SK-MEL-5 (cell line): Measurements from ENCODE around the gene MESP2. TPM values are rescaled to one million over a fixed set of nuclear protein-coding genes. Genes with fewer than 3 reads are reported as not detected.
"Not testable (repeated sequence)": the region's sequence is repeated elsewhere in the genome, so short reads cannot be mapped to it uniquely, and the experiment has no call there.

Source experiments
- DNase-seq: peaks from one replicate; pipeline ENCODE4 v3.0.0-alpha.2; 2016; ENCODE audit warnings: low read depth, low spot score
- in situ Hi-C: cut with HindIII; loops from 2 replicates; pipeline ENCODE4 v1.10.0; 2016; ENCODE audit warnings: low sequenced_read_pairs, high pct_unique_total_duplicates, low pct_unique_long_range_greater_than_20kb
- total RNA-seq: library from RNA; depleted of rRNA; stranded (reverse); fragments of >200 nt; shearing (Covaris generic); gene quantifications from 2 replicates; pipeline ENCODE4 v1.2.3, GENCODE V29; 2014

MESP2 gene
- total RNA-seq, 1 experiment from 2014 or later: 0.13 TPM

- in situ Hi-C loops: loop anchor here (25.0 kb wide), 1 partner anchor 92 kb away; no protein-coding TSS in a partner anchor
- DNase-seq: no peak
These were observed 6.1 kb upstream of the MESP2 start for GRCh38 chr15:89770041-89770440.

GRCh38 chr15:89772932-89773583 lies 3.1 kb upstream of the MESP2 start:
- in situ Hi-C loops: loop anchor here (25.0 kb wide), 1 partner anchor 89 kb away; no protein-coding TSS in a partner anchor
- DNase-seq: peak; percentile 36

GRCh38 chr15:89774492-89774891 lies 1.6 kb upstream of the MESP2 start:
- in situ Hi-C loops: loop anchor here (25.0 kb wide), 1 partner anchor 88 kb away; no protein-coding TSS in a partner anchor
- DNase-seq: peak; percentile 81

GRCh38 chr15:89775815-89776214 lies 317 bp upstream of the MESP2 start:
- in situ Hi-C loops: no loop called here
- no peak for DNase-seq

GRCh38 chr15:89777073-89777751 lies 1.1 kb downstream of the MESP2 start:
- no peak for DNase-seq
- in situ Hi-C loops: no loop called here

- DNase-seq: no peak
- in situ Hi-C loops: no loop called here
These were observed 1.7 kb downstream of the MESP2 start for GRCh38 chr15:89777782-89778380.

GRCh38 chr15:89778861-89779260 lies 2.7 kb downstream of the MESP2 start:
- DNase-seq: no peak
- in situ Hi-C loops: no loop called here

GRCh38 chr15:89780601-89781000 lies 4.5 kb downstream of the MESP2 start:
- in situ Hi-C loops: no loop called here
- no peak for DNase-seq

- no peak for DNase-seq
- in situ Hi-C loops: no loop called here
These were observed 4.9 kb downstream of the MESP2 start for GRCh38 chr15:89781055-89781454.

GRCh38 chr15:89781891-89782618 lies 5.9 kb downstream of the MESP2 start:
- in situ Hi-C loops: no loop called here
- DNase-seq: no peak

GRCh38 chr15:89782619-89782950 lies 6.5 kb downstream of the MESP2 start:
- in situ Hi-C loops, DNase-seq: not testable (repeated sequence)

GRCh38 chr15:89783111-89783860 lies 7.2 kb downstream of the MESP2 start:
- in situ Hi-C loops: no loop called here
- DNase-seq: no peak

- DNase-seq: no peak
- in situ Hi-C loops: no loop called here
These were observed 7.9 kb downstream of the MESP2 start for GRCh38 chr15:89783861-89784685.

- no peak for DNase-seq
- in situ Hi-C loops: no loop called here
These were observed 8.5 kb downstream of the MESP2 start for GRCh38 chr15:89784686-89784960.

- DNase-seq: no peak
- in situ Hi-C loops: no loop called here
These were observed 9.1 kb downstream of the MESP2 start for GRCh38 chr15:89785064-89785773.

- in situ Hi-C loops: no loop called here
These were observed 9.6 kb downstream of the MESP2 start for GRCh38 chr15:89785774-89786140.

GRCh38 chr15:89787944-89788343 lies 11.8 kb downstream of the MESP2 start:
- in situ Hi-C loops: no loop called here
- DNase-seq: no peak

More at GRCh38 chr15:89785774-89786140, 9.6 kb downstream of the MESP2 start:
- no peak for DNase-seq
